Measurements from ENCODE around the gene INHBB.

DNA sequence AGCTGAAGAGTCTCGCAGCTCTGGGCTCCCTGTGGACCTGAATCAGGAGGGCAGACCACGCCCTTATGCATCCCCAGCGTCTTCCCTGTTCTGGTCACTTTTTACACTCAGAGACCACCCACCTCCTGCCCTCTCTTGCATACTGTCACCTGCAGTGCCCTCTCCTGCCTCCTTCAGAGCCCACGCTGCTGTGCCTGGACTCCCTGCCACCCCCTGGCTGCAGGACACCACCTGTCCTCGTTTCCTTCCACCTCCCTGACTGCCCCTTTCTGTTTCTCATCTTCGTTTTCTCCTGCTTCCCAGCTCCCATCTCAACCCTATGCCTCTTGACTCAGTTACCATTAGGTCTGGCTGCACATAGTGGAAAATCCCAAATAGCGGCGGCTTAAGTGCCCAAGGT lies 9.2 kb upstream of the INHBB start:
- TF ChIP-seq EZH2phosphoT487 (IDR thresholded peaks at IDR 0.05; ENCODE audit: borderline replicate concordance) (no peak), SP1 (IDR thresholded peaks at IDR 0.05; ENCODE audit: low read depth) (no peak), POLR2A (IDR thresholded peaks at IDR 0.05; ENCODE audit: borderline replicate concordance, extremely low read depth, insufficient read depth, insufficient read length) (no peak)
- TF ChIP-seq, protein P1, sequence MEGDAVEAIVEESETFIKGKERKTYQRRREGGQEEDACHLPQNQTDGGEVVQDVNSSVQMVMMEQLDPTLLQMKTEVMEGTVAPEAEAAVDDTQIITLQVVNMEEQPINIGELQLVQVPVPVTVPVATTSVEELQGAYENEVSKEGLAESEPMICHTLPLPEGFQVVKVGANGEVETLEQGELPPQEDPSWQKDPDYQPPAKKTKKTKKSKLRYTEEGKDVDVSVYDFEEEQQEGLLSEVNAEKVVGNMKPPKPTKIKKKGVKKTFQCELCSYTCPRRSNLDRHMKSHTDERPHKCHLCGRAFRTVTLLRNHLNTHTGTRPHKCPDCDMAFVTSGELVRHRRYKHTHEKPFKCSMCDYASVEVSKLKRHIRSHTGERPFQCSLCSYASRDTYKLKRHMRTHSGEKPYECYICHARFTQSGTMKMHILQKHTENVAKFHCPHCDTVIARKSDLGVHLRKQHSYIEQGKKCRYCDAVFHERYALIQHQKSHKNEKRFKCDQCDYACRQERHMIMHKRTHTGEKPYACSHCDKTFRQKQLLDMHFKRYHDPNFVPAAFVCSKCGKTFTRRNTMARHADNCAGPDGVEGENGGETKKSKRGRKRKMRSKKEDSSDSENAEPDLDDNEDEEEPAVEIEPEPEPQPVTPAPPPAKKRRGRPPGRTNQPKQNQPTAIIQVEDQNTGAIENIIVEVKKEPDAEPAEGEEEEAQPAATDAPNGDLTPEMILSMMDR (IDR thresholded peaks at IDR 0.05 in 2 of 3, conservative IDR thresholded peaks at IDR 0.05 in 1 of 3; ENCODE audit: borderline replicate concordance in 1 of 3, insufficient read depth in 1 of 3, low read depth in 2 of 3, low read length in 2 of 3): peak; percentile 10 to 21 (median 11); a peak in 1 of 6 replicates

Measured in HCT116 (cell line).